Measurements from ENCODE around the gene DAGLA.

Gene DAGLA

DNA sequence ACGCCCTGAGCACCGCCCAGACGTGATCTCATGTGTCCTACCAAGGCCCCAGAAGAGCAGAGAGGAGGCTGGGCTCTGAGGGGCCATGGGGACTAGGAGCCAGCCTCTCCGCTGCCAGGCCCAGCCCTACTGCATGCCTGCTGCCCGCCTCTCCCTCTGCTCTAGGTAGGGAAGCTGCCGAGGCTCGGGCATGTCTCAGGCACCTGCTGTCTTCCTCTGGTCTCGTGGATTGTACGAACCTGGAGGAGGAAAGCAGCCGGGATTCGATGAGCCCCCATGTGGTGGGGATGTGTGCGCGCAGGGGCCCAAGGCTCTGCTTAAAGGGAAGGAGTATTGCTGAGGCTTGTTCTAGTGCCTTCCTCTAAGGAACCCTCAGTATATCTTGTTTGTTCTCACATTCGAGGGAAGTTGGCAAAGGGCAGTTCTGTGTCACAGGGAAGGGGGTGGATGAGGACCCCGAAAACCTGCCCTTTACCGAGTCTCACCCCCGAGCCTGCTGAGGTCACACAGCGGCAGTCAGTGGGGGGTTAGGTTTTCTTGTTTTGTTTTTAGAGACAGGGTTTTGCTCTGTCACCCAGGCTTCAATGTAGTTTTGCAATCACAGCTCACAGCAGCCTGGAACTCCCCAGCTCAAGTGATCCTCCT, 21.2 kb downstream of the DAGLA start:
- WGBS = 48% methylated on average over 18 of the region's 18 CpGs
- Histone ChIP-seq H3K4me1 (ENCODE audit: insufficient read depth, low read length) (peaks cover 6% of the 10 kb centered on the region; the same call in 1 of the 2 replicates), H3K9me3 (ENCODE audit: insufficient read depth, low read depth, low read length) (no peaks in the 10 kb centered on the region), H3K36me3 (ENCODE audit: insufficient read depth, low read length) (no peaks in the 10 kb centered on the region), H3K4me3 (ENCODE audit: low read length) (no peak overlapping the region), H3K9ac (ENCODE audit: low read depth, low read length) (no peak overlapping the region), H3K27ac (ENCODE audit: low read depth, low read length) (no peak overlapping the region), H3K27me3 (ENCODE audit: insufficient read depth, low read length) (no peaks in the 10 kb centered on the region)

DNA sequence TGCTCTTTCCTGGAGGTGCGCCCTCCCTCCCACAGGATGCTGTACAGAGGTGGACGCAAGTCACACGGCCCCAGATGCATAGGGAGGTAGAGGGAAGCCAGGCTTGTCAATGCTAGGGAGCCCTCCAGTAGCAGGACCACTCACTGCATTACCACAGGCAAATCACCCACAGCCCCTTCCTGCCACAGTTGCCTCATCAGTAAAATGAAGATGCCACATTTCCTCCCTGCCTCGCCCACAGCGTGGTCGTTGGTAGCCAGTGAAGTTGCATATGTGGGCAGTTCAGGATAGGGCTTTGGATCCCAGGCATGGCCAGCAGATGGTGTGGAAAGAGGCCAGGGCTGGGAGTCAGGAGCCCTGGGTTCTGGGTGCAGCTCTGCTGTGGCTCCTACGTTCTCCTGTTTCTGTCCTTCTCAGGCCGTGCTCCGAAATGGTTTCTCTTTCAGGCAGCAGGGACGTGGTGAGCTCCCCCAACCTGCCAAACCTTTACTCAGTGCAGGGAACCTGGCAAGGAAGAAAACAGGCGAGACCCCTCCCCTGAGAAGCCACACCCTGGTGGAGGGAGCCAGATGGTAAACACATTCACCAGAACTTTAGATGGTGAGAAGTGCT, 22.6 kb downstream of the DAGLA start:
- Histone ChIP-seq H3K9ac (ENCODE audit: low read depth, low read length) (no peak overlapping the region), H3K27me3 (ENCODE audit: insufficient read depth, low read length) (no peaks in the 10 kb centered on the region), H3K36me3 (ENCODE audit: insufficient read depth, low read length) (no peaks in the 10 kb centered on the region), H3K27ac (ENCODE audit: low read depth, low read length) (no peak overlapping the region), H3K4me3 (ENCODE audit: low read length) (no peak overlapping the region), H3K9me3 (ENCODE audit: insufficient read depth, low read depth, low read length) (no peaks in the 10 kb centered on the region), H3K4me1 (ENCODE audit: insufficient read depth, low read length) (0 out of 2 replicates have a peak, but pooled peaks cover 2% of the 10 kb centered on the region)
- 92% methylated on average over 11 of the region's 11 CpGs for WGBS

- 0 out of 2 replicates have a peak, but pooled peaks cover 2% of the 10 kb centered on the region for H3K4me1 ChIP-seq (ENCODE audit: insufficient read depth, low read length)
- no peaks in the 10 kb centered on the region for H3K36me3 ChIP-seq (ENCODE audit: insufficient read depth, low read length)
- H3K4me3 ChIP-seq (ENCODE audit: low read length) = no peak overlapping the region
- no peak overlapping the region for H3K27ac ChIP-seq (ENCODE audit: low read depth, low read length)
- no peaks in the 10 kb centered on the region for H3K9me3 ChIP-seq (ENCODE audit: insufficient read depth, low read depth, low read length)
- WGBS = 85% methylated on average over 15 of the region's 15 CpGs
- no peak overlapping the region for H3K9ac ChIP-seq (ENCODE audit: low read depth, low read length)
- H3K27me3 ChIP-seq (ENCODE audit: insufficient read depth, low read length) = no peaks in the 10 kb centered on the region
Measured at GRCh38 chr11:61704838-61705237, 24.6 kb downstream of the DAGLA start.

- no peak overlapping the region for H3K4me3 ChIP-seq (ENCODE audit: low read length)
- no peaks in the 10 kb centered on the region for H3K36me3 ChIP-seq (ENCODE audit: insufficient read depth, low read length)
- H3K4me1 ChIP-seq (ENCODE audit: insufficient read depth, low read length) = 0 out of 2 replicates have a peak, but pooled peaks cover 7% of the 10 kb centered on the region
- 85% methylated on average over 27 of the region's 27 CpGs for WGBS
- H3K27ac ChIP-seq (ENCODE audit: low read depth, low read length) = no peak overlapping the region
- no peaks in the 10 kb centered on the region for H3K9me3 ChIP-seq (ENCODE audit: insufficient read depth, low read depth, low read length)
- H3K27me3 ChIP-seq (ENCODE audit: insufficient read depth, low read length) = no peaks in the 10 kb centered on the region
- no peak overlapping the region for H3K9ac ChIP-seq (ENCODE audit: low read depth, low read length)
Measured at GRCh38 chr11:61706452-61707400, 26.5 kb downstream of the DAGLA start.

DNA sequence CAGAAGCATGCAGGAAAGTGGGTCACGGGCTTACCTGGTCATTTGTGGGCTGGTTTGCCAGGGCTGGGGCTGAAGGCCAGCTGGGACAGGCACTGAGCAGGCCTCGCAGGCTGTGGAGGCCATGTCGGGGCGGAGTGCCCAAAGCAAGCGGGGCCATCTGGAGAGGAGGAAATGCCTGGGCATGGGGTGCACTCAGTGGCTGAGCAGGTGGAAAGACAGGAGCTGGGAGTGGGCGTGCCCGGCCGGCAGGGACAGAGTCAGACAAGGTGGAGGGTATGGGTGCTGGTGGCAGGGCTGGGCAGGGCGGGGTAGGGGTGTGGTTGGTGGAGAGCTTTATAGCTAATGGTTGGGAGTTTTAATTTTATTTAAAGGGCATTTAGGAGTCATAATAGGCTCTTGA, 27.4 kb downstream of the DAGLA start:
- Histone ChIP-seq H3K27me3 (ENCODE audit: insufficient read depth, low read length) (no peaks in the 10 kb centered on the region), H3K4me3 (ENCODE audit: low read length) (no peak overlapping the region), H3K9me3 (ENCODE audit: insufficient read depth, low read depth, low read length) (no peaks in the 10 kb centered on the region), H3K27ac (ENCODE audit: low read depth, low read length) (no peak overlapping the region), H3K9ac (ENCODE audit: low read depth, low read length) (no peak overlapping the region), H3K36me3 (ENCODE audit: insufficient read depth, low read length) (no peaks in the 10 kb centered on the region), H3K4me1 (ENCODE audit: insufficient read depth, low read length) (0 out of 2 replicates have a peak, but pooled peaks cover 7% of the 10 kb centered on the region)
- WGBS = 95% methylated on average over 9 of the region's 9 CpGs

GRCh38 chr11:61709110-61709509, 28.9 kb downstream of the DAGLA start:
- Histone ChIP-seq H3K4me1 (ENCODE audit: insufficient read depth, low read length) (0 out of 2 replicates have a peak, but pooled peaks cover 7% of the 10 kb centered on the region), H3K27me3 (ENCODE audit: insufficient read depth, low read length) (no peaks in the 10 kb centered on the region), H3K27ac (ENCODE audit: low read depth, low read length) (no peak overlapping the region), H3K4me3 (ENCODE audit: low read length) (no peak overlapping the region), H3K36me3 (ENCODE audit: insufficient read depth, low read length) (no peaks in the 10 kb centered on the region), H3K9me3 (ENCODE audit: insufficient read depth, low read depth, low read length) (no peaks in the 10 kb centered on the region), H3K9ac (ENCODE audit: low read depth, low read length) (no peak overlapping the region)
- 96% methylated on average over 7 of the region's 7 CpGs for WGBS

DNA sequence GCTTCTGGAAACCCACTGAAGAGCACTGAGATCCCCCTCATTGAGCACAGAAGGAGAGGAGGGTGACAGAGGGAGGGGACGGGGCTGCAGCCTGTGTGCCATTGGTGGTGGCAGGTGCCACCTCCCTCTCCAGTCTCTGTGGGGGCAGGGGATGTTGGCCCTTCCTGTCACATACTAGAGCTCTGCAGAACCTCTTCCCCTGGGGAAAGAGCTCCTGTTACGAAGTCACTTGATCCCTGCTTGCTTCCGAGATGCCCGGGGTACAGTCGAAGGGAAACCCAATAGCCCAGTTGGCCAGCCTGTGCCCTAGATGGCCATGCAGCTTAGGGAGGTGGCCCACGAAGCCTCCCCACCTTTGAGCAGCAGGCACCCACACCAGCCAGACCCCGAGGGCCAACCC, 29.4 kb downstream of the DAGLA start:
- Histone ChIP-seq H3K4me3 (ENCODE audit: low read length) (no peak overlapping the region), H3K36me3 (ENCODE audit: insufficient read depth, low read length) (no peaks in the 10 kb centered on the region), H3K4me1 (ENCODE audit: insufficient read depth, low read length) (0 out of 2 replicates have a peak, but pooled peaks cover 7% of the 10 kb centered on the region), H3K9me3 (ENCODE audit: insufficient read depth, low read depth, low read length) (no peaks in the 10 kb centered on the region), H3K9ac (ENCODE audit: low read depth, low read length) (no peak overlapping the region), H3K27me3 (ENCODE audit: insufficient read depth, low read length) (no peaks in the 10 kb centered on the region), H3K27ac (ENCODE audit: low read depth, low read length) (no peak overlapping the region)
- WGBS = 77% methylated on average over 7 of the region's 7 CpGs

- H3K9ac ChIP-seq (ENCODE audit: low read depth, low read length) = no peak overlapping the region
Measured at GRCh38 chr11:61710019-61710418, 29.8 kb downstream of the DAGLA start.

GRCh38 chr11:61711037-61711436, 30.8 kb downstream of the DAGLA start:
- no peak overlapping the region for H3K27ac ChIP-seq (ENCODE audit: low read depth, low read length)
- H3K9me3 ChIP-seq (ENCODE audit: insufficient read depth, low read depth, low read length) = no peaks in the 10 kb centered on the region
- no peaks in the 10 kb centered on the region for H3K27me3 ChIP-seq (ENCODE audit: insufficient read depth, low read length)
- WGBS = 88% methylated on average over 14 of the region's 14 CpGs
- H3K4me1 ChIP-seq (ENCODE audit: insufficient read depth, low read length) = peaks cover 7% of the 10 kb centered on the region; the same call in 1 of the 2 replicates
- no peak overlapping the region for H3K4me3 ChIP-seq (ENCODE audit: low read length)
- H3K36me3 ChIP-seq (ENCODE audit: insufficient read depth, low read length) = no peaks in the 10 kb centered on the region
- H3K9ac ChIP-seq (ENCODE audit: low read depth, low read length) = no peak overlapping the region

More at GRCh38 chr11:61710019-61710418, 29.8 kb downstream of the DAGLA start:
- H3K36me3 ChIP-seq (ENCODE audit: insufficient read depth, low read length) = no peaks in the 10 kb centered on the region
- 0 out of 2 replicates have a peak, but pooled peaks cover 7% of the 10 kb centered on the region for H3K4me1 ChIP-seq (ENCODE audit: insufficient read depth, low read length)
- H3K9me3 ChIP-seq (ENCODE audit: insufficient read depth, low read depth, low read length) = no peaks in the 10 kb centered on the region
- 59% methylated on average over 7 of the region's 7 CpGs for WGBS
- H3K27me3 ChIP-seq (ENCODE audit: insufficient read depth, low read length) = no peaks in the 10 kb centered on the region
- no peak overlapping the region for H3K27ac ChIP-seq (ENCODE audit: low read depth, low read length)
- no peak overlapping the region for H3K4me3 ChIP-seq (ENCODE audit: low read length)

GRCh38 chr11:61711498-61711897, 31.3 kb downstream of the DAGLA start:
- H3K4me1 ChIP-seq (ENCODE audit: insufficient read depth, low read length) = peaks cover 11% of the 10 kb centered on the region; the same call in 1 of the 2 replicates

DNA sequence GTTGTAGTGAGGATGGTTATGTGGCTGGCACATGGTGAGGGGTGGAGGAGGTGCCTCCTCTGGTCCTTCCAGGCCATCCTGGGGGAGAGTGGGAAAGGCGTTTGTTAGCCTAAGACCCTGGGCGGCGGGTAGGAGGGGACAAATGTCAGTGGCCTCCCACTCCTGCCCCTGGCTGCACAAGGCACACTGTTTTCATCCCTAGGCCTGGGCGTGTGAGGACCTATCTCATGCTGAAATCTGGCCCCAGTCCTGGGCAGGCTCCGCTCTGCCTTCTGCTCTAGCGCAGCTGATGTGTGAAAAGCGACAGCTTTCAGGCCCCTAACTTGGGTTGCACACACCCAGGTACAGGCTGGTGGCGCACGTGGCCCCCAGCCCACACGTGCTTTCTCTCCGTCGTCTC, 32.1 kb downstream of the DAGLA start:
- H3K27ac ChIP-seq (ENCODE audit: low read depth, low read length) = no peak overlapping the region
- no peaks in the 10 kb centered on the region for H3K36me3 ChIP-seq (ENCODE audit: insufficient read depth, low read length)
- H3K4me1 ChIP-seq (ENCODE audit: insufficient read depth, low read length) = peaks cover 18% of the 10 kb centered on the region; the same call in 1 of the 2 replicates
- H3K27me3 ChIP-seq (ENCODE audit: insufficient read depth, low read length) = no peaks in the 10 kb centered on the region
- no peaks in the 10 kb centered on the region for H3K9me3 ChIP-seq (ENCODE audit: insufficient read depth, low read depth, low read length)
- H3K4me3 ChIP-seq (ENCODE audit: low read length) = no peak overlapping the region
- 91% methylated on average over 12 of the region's 12 CpGs for WGBS
- no peak overlapping the region for H3K9ac ChIP-seq (ENCODE audit: low read depth, low read length)

More at GRCh38 chr11:61711498-61711897, 31.3 kb downstream of the DAGLA start:
- 82% methylated on average over 6 of the region's 6 CpGs for WGBS
- no peak overlapping the region for H3K4me3 ChIP-seq (ENCODE audit: low read length)
- no peak overlapping the region for H3K27ac ChIP-seq (ENCODE audit: low read depth, low read length)
- no peak overlapping the region for H3K9ac ChIP-seq (ENCODE audit: low read depth, low read length)
- no peaks in the 10 kb centered on the region for H3K36me3 ChIP-seq (ENCODE audit: insufficient read depth, low read length)
- H3K9me3 ChIP-seq (ENCODE audit: insufficient read depth, low read depth, low read length) = no peaks in the 10 kb centered on the region
- no peaks in the 10 kb centered on the region for H3K27me3 ChIP-seq (ENCODE audit: insufficient read depth, low read length)
